ENCODE measurements around the gene TLL1.

Gene TLL1

GRCh38 chr4:165894159-165894558 is 21.1 kb downstream of the TLL1 start:
- no peak for DNase-seq (ENCODE audit: low read depth in 2 of 2)

GRCh38 chr4:165905405-165906027 is 32.5 kb downstream of the TLL1 start:
- DNase-seq (ENCODE audit: low read depth in 2 of 2): no peak

GRCh38 chr4:165906272-165906671 is 33.2 kb downstream of the TLL1 start:
- no peak for DNase-seq (ENCODE audit: low read depth in 2 of 2)

GRCh38 chr4:165909947-165910346 is 36.9 kb downstream of the TLL1 start:
- no peak for DNase-seq (ENCODE audit: low read depth in 2 of 2)

GRCh38 chr4:165915215-165915614 is 42.2 kb downstream of the TLL1 start:
- DNase-seq (ENCODE audit: low read depth in 2 of 2): no peak

GRCh38 chr4:165921546-165921945 is 48.5 kb downstream of the TLL1 start:
- no peak for DNase-seq (ENCODE audit: low read depth in 2 of 2)

GRCh38 chr4:165922747-165923146 is 49.7 kb downstream of the TLL1 start:
- no peak for DNase-seq (ENCODE audit: low read depth in 2 of 2)

GRCh38 chr4:165926307-165926706 is 53.3 kb downstream of the TLL1 start:
- no peak for DNase-seq (ENCODE audit: low read depth in 2 of 2)

GRCh38 chr4:165927366-165927765 is 54.3 kb downstream of the TLL1 start:
- no peak for DNase-seq (ENCODE audit: low read depth in 2 of 2)

- no peak for DNase-seq (ENCODE audit: low read depth in 2 of 2)
Observed at GRCh38 chr4:165927815-165928214, 54.8 kb downstream of the TLL1 start.

- DNase-seq (ENCODE audit: low read depth in 2 of 2): no peak
Observed at GRCh38 chr4:165928601-165929000, 55.6 kb downstream of the TLL1 start.

- DNase-seq (ENCODE audit: low read depth in 2 of 2): no peak
Observed at GRCh38 chr4:165929662-165930061, 56.6 kb downstream of the TLL1 start.

- no peak for DNase-seq (ENCODE audit: low read depth in 2 of 2)
Observed at GRCh38 chr4:165931741-165932140, 58.7 kb downstream of the TLL1 start.

- DNase-seq (ENCODE audit: low read depth in 2 of 2): no peak
Observed at GRCh38 chr4:165944900-165945299, 71.9 kb downstream of the TLL1 start.

GRCh38 chr4:165945991-165946390 is 73.0 kb downstream of the TLL1 start:
- DNase-seq (ENCODE audit: low read depth in 2 of 2): no peak

GRCh38 chr4:165947019-165947418 is 74.0 kb downstream of the TLL1 start:
- DNase-seq (ENCODE audit: low read depth in 2 of 2): no peak

- no peak for DNase-seq (ENCODE audit: low read depth in 2 of 2)
Observed at GRCh38 chr4:165953181-165953580, 80.1 kb downstream of the TLL1 start.

GRCh38 chr4:165963621-165964020 is 90.6 kb downstream of the TLL1 start:
- no peak for DNase-seq (ENCODE audit: low read depth in 2 of 2)

GRCh38 chr4:165964591-165964990 is 91.6 kb downstream of the TLL1 start:
- no peak for DNase-seq (ENCODE audit: low read depth in 2 of 2)

GRCh38 chr4:165965503-165965902 is 92.5 kb downstream of the TLL1 start:
- DNase-seq (ENCODE audit: low read depth in 2 of 2): no peak

GRCh38 chr4:165966833-165967232 is 93.8 kb downstream of the TLL1 start:
- no peak for DNase-seq (ENCODE audit: low read depth in 2 of 2)

GRCh38 chr4:165967486-165967885 is 94.4 kb downstream of the TLL1 start:
- DNase-seq (ENCODE audit: low read depth in 2 of 2): no peak

- no peak for DNase-seq (ENCODE audit: low read depth in 2 of 2)
Observed at GRCh38 chr4:165970703-165971420, 97.8 kb downstream of the TLL1 start.

- no peak for DNase-seq (ENCODE audit: low read depth in 2 of 2)
Observed at GRCh38 chr4:165971446-165971845, 98.4 kb downstream of the TLL1 start.
